ENCODE measurements around the gene GDPD4.

GDPD4 gene

GRCh38 chr11:77215106-77215505 lies 86.4 kb downstream of the GDPD4 start:
- CTCF ChIA-PET, result no interaction called here
- WGBS (ENCODE audit: insufficient coverage), result 100% methylated on average over 2 of the region's 3 CpGs
- no peaks in the 10 kb centered on the region for H3K27me3 ChIP-seq (replicated peaks in 2 of 5; ENCODE audit: control insufficient read depth in 4 of 5, insufficient read depth in 5 of 5, low read length in 4 of 5)

GRCh38 chr11:77214557-77214956 lies 86.9 kb downstream of the GDPD4 start:
- DNase-seq, result no peak
- H3K36me3 ChIP-seq (ENCODE audit: control insufficient read depth in 4 of 4, insufficient read depth in 4 of 4, low read length in 3 of 4), result no peaks in the 10 kb centered on the region
- no peaks in the 10 kb centered on the region for H3K27me3 ChIP-seq (replicated peaks in 2 of 5; ENCODE audit: control insufficient read depth in 4 of 5, insufficient read depth in 5 of 5, low read length in 4 of 5)
- 98% methylated on average over 9 of the region's 9 CpGs for WGBS (ENCODE audit: insufficient coverage)
- no peak overlapping the region for H3K27ac ChIP-seq (ENCODE audit: insufficient read depth in 1 of 2, low read depth in 1 of 2, low read length in 2 of 2, poor library complexity in 1 of 2, severe bottlenecking in 2 of 2)
- no peaks in the 10 kb centered on the region for H3K4me1 ChIP-seq (ENCODE audit: control extremely low read depth in 1 of 4, control insufficient read depth in 4 of 4, insufficient read depth in 4 of 4, low read length in 3 of 4)
- ChIA-PET CTCF (no interaction called here), POLR2A (no interaction called here)
- H3K9me3 ChIP-seq (ENCODE audit: control extremely low read depth in 1 of 5, control insufficient read depth in 4 of 5, insufficient read depth in 2 of 5, low read depth in 1 of 5, low read length in 4 of 5), result no peaks in the 10 kb centered on the region
- no peak overlapping the region for H3K4me3 ChIP-seq (ENCODE audit: control insufficient read depth in 1 of 7, extremely low read depth in 1 of 7, insufficient read depth in 4 of 7, low read depth in 2 of 7, low read length in 6 of 7)

More at GRCh38 chr11:77215106-77215505, 86.4 kb downstream of the GDPD4 start:
- DNase-seq, result no peak
- Histone ChIP-seq H3K27ac (ENCODE audit: insufficient read depth in 1 of 2, low read depth in 1 of 2, low read length in 2 of 2, poor library complexity in 1 of 2, severe bottlenecking in 2 of 2) (no peak overlapping the region), H3K4me3 (ENCODE audit: control insufficient read depth in 1 of 7, extremely low read depth in 1 of 7, insufficient read depth in 4 of 7, low read depth in 2 of 7, low read length in 6 of 7) (no peak overlapping the region), H3K4me1 (ENCODE audit: control extremely low read depth in 1 of 4, control insufficient read depth in 4 of 4, insufficient read depth in 4 of 4, low read length in 3 of 4) (no peaks in the 10 kb centered on the region), H3K9me3 (ENCODE audit: control extremely low read depth in 1 of 5, control insufficient read depth in 4 of 5, insufficient read depth in 2 of 5, low read depth in 1 of 5, low read length in 4 of 5) (no peaks in the 10 kb centered on the region), H3K36me3 (ENCODE audit: control insufficient read depth in 4 of 4, insufficient read depth in 4 of 4, low read length in 3 of 4) (no peaks in the 10 kb centered on the region)
- POLR2A ChIA-PET, result no interaction called here

GRCh38 chr11:77213589-77214428 lies 87.7 kb downstream of the GDPD4 start:
- Histone ChIP-seq H3K36me3 (ENCODE audit: control insufficient read depth in 4 of 4, insufficient read depth in 4 of 4, low read length in 3 of 4) (no peaks in the 10 kb centered on the region), H3K27me3 (replicated peaks in 2 of 5; ENCODE audit: control insufficient read depth in 4 of 5, insufficient read depth in 5 of 5, low read length in 4 of 5) (no peaks in the 10 kb centered on the region), H3K27ac (ENCODE audit: insufficient read depth in 1 of 2, low read depth in 1 of 2, low read length in 2 of 2, poor library complexity in 1 of 2, severe bottlenecking in 2 of 2) (no peak overlapping the region), H3K9me3 (ENCODE audit: control extremely low read depth in 1 of 5, control insufficient read depth in 4 of 5, insufficient read depth in 2 of 5, low read depth in 1 of 5, low read length in 4 of 5) (no peaks in the 10 kb centered on the region), H3K4me3 (ENCODE audit: control insufficient read depth in 1 of 7, extremely low read depth in 1 of 7, insufficient read depth in 4 of 7, low read depth in 2 of 7, low read length in 6 of 7) (no peak overlapping the region), H3K4me1 (ENCODE audit: control extremely low read depth in 1 of 4, control insufficient read depth in 4 of 4, insufficient read depth in 4 of 4, low read length in 3 of 4) (no peaks in the 10 kb centered on the region)
- no peak for DNase-seq
- 100% methylated on average over 13 of the region's 18 CpGs for WGBS (ENCODE audit: insufficient coverage)
- POLR2A ChIA-PET, result no interaction called here
- CTCF ChIA-PET, result no interaction called here

GRCh38 chr11:77213029-77213579 lies 88.4 kb downstream of the GDPD4 start:
- DNase-seq, result no peak
- no peak overlapping the region for H3K4me3 ChIP-seq (ENCODE audit: control insufficient read depth in 1 of 7, extremely low read depth in 1 of 7, insufficient read depth in 4 of 7, low read depth in 2 of 7, low read length in 6 of 7)
- ChIA-PET CTCF (no interaction called here), POLR2A (no interaction called here)
- H3K9me3 ChIP-seq (ENCODE audit: control extremely low read depth in 1 of 5, control insufficient read depth in 4 of 5, insufficient read depth in 2 of 5, low read depth in 1 of 5, low read length in 4 of 5), result no peaks in the 10 kb centered on the region
- H3K27ac ChIP-seq (ENCODE audit: insufficient read depth in 1 of 2, low read depth in 1 of 2, low read length in 2 of 2, poor library complexity in 1 of 2, severe bottlenecking in 2 of 2), result no peak overlapping the region
- H3K4me1 ChIP-seq (ENCODE audit: control extremely low read depth in 1 of 4, control insufficient read depth in 4 of 4, insufficient read depth in 4 of 4, low read length in 3 of 4), result no peaks in the 10 kb centered on the region
- no peaks in the 10 kb centered on the region for H3K36me3 ChIP-seq (ENCODE audit: control insufficient read depth in 4 of 4, insufficient read depth in 4 of 4, low read length in 3 of 4)
- H3K27me3 ChIP-seq (replicated peaks in 2 of 5; ENCODE audit: control insufficient read depth in 4 of 5, insufficient read depth in 5 of 5, low read length in 4 of 5), result no peaks in the 10 kb centered on the region
- WGBS (ENCODE audit: insufficient coverage), result 97% methylated on average over 9 of the region's 13 CpGs

GRCh38 chr11:77212314-77213007 lies 89.0 kb downstream of the GDPD4 start:
- no peaks in the 10 kb centered on the region for H3K27me3 ChIP-seq (replicated peaks in 2 of 5; ENCODE audit: control insufficient read depth in 4 of 5, insufficient read depth in 5 of 5, low read length in 4 of 5)
- no peak overlapping the region for H3K27ac ChIP-seq (ENCODE audit: insufficient read depth in 1 of 2, low read depth in 1 of 2, low read length in 2 of 2, poor library complexity in 1 of 2, severe bottlenecking in 2 of 2)
- DNase-seq, result no peak
- POLR2A ChIA-PET, result no interaction called here
- no peaks in the 10 kb centered on the region for H3K4me1 ChIP-seq (ENCODE audit: control extremely low read depth in 1 of 4, control insufficient read depth in 4 of 4, insufficient read depth in 4 of 4, low read length in 3 of 4)
- no peak overlapping the region for H3K4me3 ChIP-seq (ENCODE audit: control insufficient read depth in 1 of 7, extremely low read depth in 1 of 7, insufficient read depth in 4 of 7, low read depth in 2 of 7, low read length in 6 of 7)
- 88% methylated on average over 6 of the region's 8 CpGs for WGBS (ENCODE audit: insufficient coverage)
- CTCF ChIA-PET, result no interaction called here
- H3K36me3 ChIP-seq (ENCODE audit: control insufficient read depth in 4 of 4, insufficient read depth in 4 of 4, low read length in 3 of 4), result no peaks in the 10 kb centered on the region
- no peaks in the 10 kb centered on the region for H3K9me3 ChIP-seq (ENCODE audit: control extremely low read depth in 1 of 5, control insufficient read depth in 4 of 5, insufficient read depth in 2 of 5, low read depth in 1 of 5, low read length in 4 of 5)

GRCh38 chr11:77211594-77212251 lies 89.8 kb downstream of the GDPD4 start:
- ChIA-PET POLR2A (no interaction called here), CTCF (no interaction called here)
- 94% methylated on average over 8 of the region's 11 CpGs for WGBS (ENCODE audit: insufficient coverage)
- Histone ChIP-seq H3K9me3 (ENCODE audit: control extremely low read depth in 1 of 5, control insufficient read depth in 4 of 5, insufficient read depth in 2 of 5, low read depth in 1 of 5, low read length in 4 of 5) (no peaks in the 10 kb centered on the region), H3K27ac (ENCODE audit: insufficient read depth in 1 of 2, low read depth in 1 of 2, low read length in 2 of 2, poor library complexity in 1 of 2, severe bottlenecking in 2 of 2) (no peak overlapping the region), H3K27me3 (replicated peaks in 2 of 5; ENCODE audit: control insufficient read depth in 4 of 5, insufficient read depth in 5 of 5, low read length in 4 of 5) (no peaks in the 10 kb centered on the region), H3K36me3 (ENCODE audit: control insufficient read depth in 4 of 4, insufficient read depth in 4 of 4, low read length in 3 of 4) (no peaks in the 10 kb centered on the region), H3K4me3 (ENCODE audit: control insufficient read depth in 1 of 7, extremely low read depth in 1 of 7, insufficient read depth in 4 of 7, low read depth in 2 of 7, low read length in 6 of 7) (no peak overlapping the region), H3K4me1 (ENCODE audit: control extremely low read depth in 1 of 4, control insufficient read depth in 4 of 4, insufficient read depth in 4 of 4, low read length in 3 of 4) (no peaks in the 10 kb centered on the region)
- no peak for DNase-seq

GRCh38 chr11:77211040-77211451 lies 90.4 kb downstream of the GDPD4 start:
- no peak for DNase-seq
- Histone ChIP-seq H3K36me3 (ENCODE audit: control insufficient read depth in 4 of 4, insufficient read depth in 4 of 4, low read length in 3 of 4) (no peaks in the 10 kb centered on the region), H3K27me3 (replicated peaks in 2 of 5; ENCODE audit: control insufficient read depth in 4 of 5, insufficient read depth in 5 of 5, low read length in 4 of 5) (no peaks in the 10 kb centered on the region), H3K4me3 (ENCODE audit: control insufficient read depth in 1 of 7, extremely low read depth in 1 of 7, insufficient read depth in 4 of 7, low read depth in 2 of 7, low read length in 6 of 7) (no peak overlapping the region), H3K27ac (ENCODE audit: insufficient read depth in 1 of 2, low read depth in 1 of 2, low read length in 2 of 2, poor library complexity in 1 of 2, severe bottlenecking in 2 of 2) (no peak overlapping the region), H3K4me1 (ENCODE audit: control extremely low read depth in 1 of 4, control insufficient read depth in 4 of 4, insufficient read depth in 4 of 4, low read length in 3 of 4) (peaks cover 0 to 6% (median 3%) of the 10 kb centered on the region in 4 experiments), H3K9me3 (ENCODE audit: control extremely low read depth in 1 of 5, control insufficient read depth in 4 of 5, insufficient read depth in 2 of 5, low read depth in 1 of 5, low read length in 4 of 5) (no peaks in the 10 kb centered on the region)
- WGBS (ENCODE audit: insufficient coverage), result over 99% methylated on average over 14 of the region's 14 CpGs
- CTCF ChIA-PET, result interaction anchor here (0.9 kb wide), 1 partner anchor 338 kb away, joined by 3 read pairs; no protein-coding TSS in a partner anchor
- POLR2A ChIA-PET, result no interaction called here

Measured in common myeloid progenitor, CD34-positive (primary cell).